Tibial nerve (tissue), 4 donors: ENCODE results near the gene SSH3.

Experiments
- EP300 ChIP-seq, 2 donors: sonication (generic); formaldehyde crosslinking; IDR thresholded peaks; one replicate each; pipeline ENCODE4 v1.6.1; 2017; ENCODE audit warnings: antibody characterized with exemption in 2 of 2, mild to moderate bottlenecking in 1 of 2
- TF ChIP-seq, protein P1 (sequence below), 5 experiments: fragments of 200-600 bp in 3 of 5; fragments of 450-650 bp in 2 of 5; sonication (generic) in 3 of 5; IDR thresholded peaks; one replicate each; pipeline ENCODE4 v1.5.1; 2016 to 2019; ENCODE audit warnings: antibody characterized with exemption in 5 of 5, mild to moderate bottlenecking in 3 of 5, moderate library complexity in 2 of 5

- TF ChIP-seq EP300 (IDR thresholded peaks at IDR 0.05): no peak
- TF ChIP-seq, protein P1, sequence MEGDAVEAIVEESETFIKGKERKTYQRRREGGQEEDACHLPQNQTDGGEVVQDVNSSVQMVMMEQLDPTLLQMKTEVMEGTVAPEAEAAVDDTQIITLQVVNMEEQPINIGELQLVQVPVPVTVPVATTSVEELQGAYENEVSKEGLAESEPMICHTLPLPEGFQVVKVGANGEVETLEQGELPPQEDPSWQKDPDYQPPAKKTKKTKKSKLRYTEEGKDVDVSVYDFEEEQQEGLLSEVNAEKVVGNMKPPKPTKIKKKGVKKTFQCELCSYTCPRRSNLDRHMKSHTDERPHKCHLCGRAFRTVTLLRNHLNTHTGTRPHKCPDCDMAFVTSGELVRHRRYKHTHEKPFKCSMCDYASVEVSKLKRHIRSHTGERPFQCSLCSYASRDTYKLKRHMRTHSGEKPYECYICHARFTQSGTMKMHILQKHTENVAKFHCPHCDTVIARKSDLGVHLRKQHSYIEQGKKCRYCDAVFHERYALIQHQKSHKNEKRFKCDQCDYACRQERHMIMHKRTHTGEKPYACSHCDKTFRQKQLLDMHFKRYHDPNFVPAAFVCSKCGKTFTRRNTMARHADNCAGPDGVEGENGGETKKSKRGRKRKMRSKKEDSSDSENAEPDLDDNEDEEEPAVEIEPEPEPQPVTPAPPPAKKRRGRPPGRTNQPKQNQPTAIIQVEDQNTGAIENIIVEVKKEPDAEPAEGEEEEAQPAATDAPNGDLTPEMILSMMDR (IDR thresholded peaks at IDR 0.05): no peak
Observed at GRCh38 chr11:67266449-67267187, 36.7 kb upstream of the SSH3 start, which contains the start of gene GRK2.
